ENCODE data around the gene PCDH20.

Gene PCDH20

GRCh38 chr13:61415058-61415721 lies 459 bp downstream of the PCDH20 start:
- TF ChIP-seq ZFX (IDR thresholded peaks at IDR 0.05) = no peak
- no peak for TF ChIP-seq CTCF (conservative IDR thresholded peaks at IDR 0.05)
- H3K27ac ChIP-seq = peak overlapping the region; percentile 17; the same call in 1 of the 2 replicates

- no peak overlapping the region; the same call in 1 of the 2 replicates for H3K27ac ChIP-seq
- TF ChIP-seq CTCF (conservative IDR thresholded peaks at IDR 0.05) = no peak
- TF ChIP-seq ZFX (IDR thresholded peaks at IDR 0.05) = no peak
Observed at GRCh38 chr13:61414686-61415057, 977 bp downstream of the PCDH20 start.

GRCh38 chr13:61413572-61414535 lies 1.8 kb downstream of the PCDH20 start:
- TF ChIP-seq CTCF (conservative IDR thresholded peaks at IDR 0.05) = no peak
- TF ChIP-seq ZFX (IDR thresholded peaks at IDR 0.05) = no peak
- no peak overlapping the region for H3K27ac ChIP-seq

GRCh38 chr13:61410669-61411297 lies 4.9 kb downstream of the PCDH20 start:
- TF ChIP-seq ZFX (IDR thresholded peaks at IDR 0.05) = no peak
- peak; percentile 78 for TF ChIP-seq CTCF (conservative IDR thresholded peaks at IDR 0.05)
- no peak overlapping the region for H3K27ac ChIP-seq

- H3K27ac ChIP-seq = no peak overlapping the region
- TF ChIP-seq CTCF (conservative IDR thresholded peaks at IDR 0.05) (no peak), ZFX (IDR thresholded peaks at IDR 0.05) (no peak)
Observed at GRCh38 chr13:61410266-61410665, 5.4 kb downstream of the PCDH20 start.

- no peak for TF ChIP-seq ZFX (IDR thresholded peaks at IDR 0.05)
- TF ChIP-seq CTCF (conservative IDR thresholded peaks at IDR 0.05) = no peak
- no peak overlapping the region for H3K27ac ChIP-seq
Observed at GRCh38 chr13:61408571-61408970, 7.1 kb downstream of the PCDH20 start.
